DOHH2 (cell line): Measurements from ENCODE around the gene SLC16A5.
"Not testable (repeated sequence)": the region's sequence is repeated elsewhere in the genome, so short reads cannot be mapped to it uniquely, and the experiment has no call there.

Experiments
- H3F3A ChIP-seq: fragments of 200-600 bp; sonication (generic), shearing (Covaris generic); 2 replicates; pipeline ENCODE4 v1.6.0; 2016; ENCODE audit warnings: antibody characterized with exemption, mild to moderate bottlenecking; ENCODE audit not compliant: control insufficient read depth, insufficient read depth
- H3K27ac ChIP-seq: fragments of 200-600 bp; sonication (generic); 2 replicates; pipeline ENCODE4 v1.5.1; 2014; ENCODE audit warnings: low read depth, mild to moderate bottlenecking, low read length, moderate library complexity
- H3K27me3 ChIP-seq: fragments of 200-600 bp; sonication (generic); 2 replicates; pipeline ENCODE4 v1.6.1; 2014; ENCODE audit warnings: mild to moderate bottlenecking, low read length, mixed read lengths; ENCODE audit not compliant: control insufficient read depth
- H3K36me3 ChIP-seq: fragments of 200-600 bp; sonication (generic); 2 replicates; pipeline ENCODE4 v1.6.1; 2014; ENCODE audit warnings: mild to moderate bottlenecking, low read length, moderate library complexity, mixed read lengths; ENCODE audit not compliant: control insufficient read depth
- H3K4me1 ChIP-seq: fragments of 200-600 bp; sonication (generic); 2 replicates; pipeline ENCODE4 v1.6.1; 2014; ENCODE audit warnings: mild to moderate bottlenecking, low read length, mixed read lengths; ENCODE audit not compliant: control insufficient read depth
- H3K4me2 ChIP-seq: fragments of 200-600 bp; sonication (generic); 2 replicates; pipeline ENCODE4 v1.6.0; 2014; ENCODE audit warnings: mild to moderate bottlenecking, low read length, moderate library complexity
- H3K4me3 ChIP-seq: fragments of 200-600 bp; sonication (generic); 2 replicates; pipeline ENCODE4 v1.5.1; 2014; ENCODE audit warnings: mild to moderate bottlenecking, low read length, mixed read lengths
- H3K79me2 ChIP-seq: fragments of 200-600 bp; sonication (generic); 2 replicates; pipeline ENCODE4 v1.6.1; 2014; ENCODE audit warnings: mild to moderate bottlenecking, low read length, mixed read lengths; ENCODE audit not compliant: control insufficient read depth
- H3K9me2 ChIP-seq: fragments of 200-600 bp; sonication (generic); replicated peaks from 2 replicates; pipeline ENCODE4 v1.6.1; 2014; ENCODE audit warnings: mild to moderate bottlenecking, low read length, mixed read lengths; ENCODE audit not compliant: control insufficient read depth
- H3K9me3 ChIP-seq: fragments of 200-600 bp; sonication (generic); 2 replicates; pipeline ENCODE4 v1.6.1; 2014; ENCODE audit warnings: antibody characterized with exemption, low read length, mixed read lengths; ENCODE audit not compliant: control insufficient read depth, insufficient read depth
- H4K20me1 ChIP-seq: fragments of 200-600 bp; sonication (generic); 2 replicates; pipeline ENCODE4 v1.6.0; 2014; ENCODE audit warnings: low read depth, mild to moderate bottlenecking, antibody characterized with exemption, low read length, moderate library complexity; ENCODE audit not compliant: control insufficient read depth, insufficient read depth
- EZH2phosphoT487 ChIP-seq: fragments of 200-600 bp; sonication (generic); IDR thresholded peaks from 2 replicates; pipeline ENCODE4 v1.6.1; 2017; ENCODE audit warnings: borderline replicate concordance, mild to moderate bottlenecking, antibody characterized with exemption, low read length, moderate library complexity, mixed read lengths
- TF ChIP-seq, protein P1 (sequence below): fragments of 200-600 bp; sonication (generic); IDR thresholded peaks from one replicate; pipeline ENCODE4 v1.5.1; 2014; ENCODE audit warnings: antibody characterized with exemption, mild to moderate bottlenecking, low read depth, low read length; ENCODE audit not compliant: poor library complexity, severe bottlenecking

Gene SLC16A5

GRCh38 chr17:75087558-75088453, at the start of gene SLC16A5:
SLC16A5 (plus strand) TSS chr17:75087954; CDS start chr17:75093637, 5,683 bp downstream.
- Histone ChIP-seq H3K4me3 (peak within 1 kb of the TSS; percentile 28; the same call in 1 of the 2 replicates), H3K27me3 (peaks cover 29% of the 10 kb centered on the region), H3K27ac (no peak within 1 kb of the TSS), H3K36me3 (no peaks in the 10 kb centered on the region), H3K9me3 (no peaks in the 10 kb centered on the region), H3K79me2 (no peaks in the 10 kb centered on the region), H3K4me1 (peaks cover 5% of the 10 kb centered on the region; the same call in 1 of the 2 replicates), H3F3A (no peaks in the 10 kb centered on the region), H3K4me2 (peak within 1 kb of the TSS; percentile 49), H4K20me1 (no peaks in the 10 kb centered on the region), H3K9me2 (no peaks in the 10 kb centered on the region)
- TF ChIP-seq, protein P1, sequence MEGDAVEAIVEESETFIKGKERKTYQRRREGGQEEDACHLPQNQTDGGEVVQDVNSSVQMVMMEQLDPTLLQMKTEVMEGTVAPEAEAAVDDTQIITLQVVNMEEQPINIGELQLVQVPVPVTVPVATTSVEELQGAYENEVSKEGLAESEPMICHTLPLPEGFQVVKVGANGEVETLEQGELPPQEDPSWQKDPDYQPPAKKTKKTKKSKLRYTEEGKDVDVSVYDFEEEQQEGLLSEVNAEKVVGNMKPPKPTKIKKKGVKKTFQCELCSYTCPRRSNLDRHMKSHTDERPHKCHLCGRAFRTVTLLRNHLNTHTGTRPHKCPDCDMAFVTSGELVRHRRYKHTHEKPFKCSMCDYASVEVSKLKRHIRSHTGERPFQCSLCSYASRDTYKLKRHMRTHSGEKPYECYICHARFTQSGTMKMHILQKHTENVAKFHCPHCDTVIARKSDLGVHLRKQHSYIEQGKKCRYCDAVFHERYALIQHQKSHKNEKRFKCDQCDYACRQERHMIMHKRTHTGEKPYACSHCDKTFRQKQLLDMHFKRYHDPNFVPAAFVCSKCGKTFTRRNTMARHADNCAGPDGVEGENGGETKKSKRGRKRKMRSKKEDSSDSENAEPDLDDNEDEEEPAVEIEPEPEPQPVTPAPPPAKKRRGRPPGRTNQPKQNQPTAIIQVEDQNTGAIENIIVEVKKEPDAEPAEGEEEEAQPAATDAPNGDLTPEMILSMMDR = no peak
- no peak; the same call in 1 of the 2 replicates for TF ChIP-seq EZH2phosphoT487

DNA sequence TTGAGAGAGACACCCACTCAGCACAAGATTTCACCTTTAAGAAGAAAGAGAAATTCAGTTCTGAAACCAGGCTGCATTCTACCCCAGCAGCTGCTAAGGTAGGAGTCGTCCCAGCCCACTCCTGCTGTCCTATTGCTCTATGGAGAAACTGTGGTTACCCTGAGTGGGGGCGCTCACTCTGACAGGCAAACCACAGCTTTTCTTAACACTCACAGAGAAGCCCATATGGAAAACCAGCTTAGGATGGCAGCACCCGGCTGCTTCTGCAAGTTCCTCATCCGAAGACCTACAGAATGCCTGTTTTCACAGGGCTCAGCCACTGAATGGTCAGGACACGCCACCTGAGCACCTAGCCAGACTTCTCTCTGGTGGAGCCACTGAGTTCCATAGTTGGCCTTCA, 48.5 kb upstream of the SLC16A5 start:
- TF ChIP-seq EZH2phosphoT487 = no peak
- TF ChIP-seq, protein P1 = no peak
- H4K20me1 ChIP-seq = no peaks in the 10 kb centered on the region
- no peaks in the 10 kb centered on the region; the same call in 1 of the 2 replicates for H3K79me2 ChIP-seq
- H3K36me3 ChIP-seq = peaks cover 32% of the 10 kb centered on the region
- H3F3A ChIP-seq = peaks cover 3% of the 10 kb centered on the region; the same call in 1 of the 2 replicates
- H3K4me1 ChIP-seq = peaks cover 12% of the 10 kb centered on the region
- H3K9me3 ChIP-seq = no peaks in the 10 kb centered on the region
- no peak overlapping the region for H3K4me3 ChIP-seq
- no peak overlapping the region for H3K4me2 ChIP-seq
- H3K27me3 ChIP-seq = no peaks in the 10 kb centered on the region
- no peak overlapping the region for H3K27ac ChIP-seq
- no peaks in the 10 kb centered on the region for H3K9me2 ChIP-seq

- no peak overlapping the region for H3K27ac ChIP-seq
- no peaks in the 10 kb centered on the region for H4K20me1 ChIP-seq
- peaks cover 36% of the 10 kb centered on the region for H3K36me3 ChIP-seq
- no peak overlapping the region for H3K4me2 ChIP-seq
- H3K27me3 ChIP-seq = no peaks in the 10 kb centered on the region
- no peaks in the 10 kb centered on the region for H3K9me3 ChIP-seq
- H3K4me1 ChIP-seq = peaks cover 6% of the 10 kb centered on the region
- H3K9me2 ChIP-seq = no peaks in the 10 kb centered on the region
- H3K79me2 ChIP-seq = peaks cover 19% of the 10 kb centered on the region
- TF ChIP-seq, protein P1 = no peak
- no peak for TF ChIP-seq EZH2phosphoT487
- H3K4me3 ChIP-seq = no peak overlapping the region
- H3F3A ChIP-seq = peaks cover 3% of the 10 kb centered on the region; the same call in 1 of the 2 replicates
These were observed 46.0 kb upstream of the SLC16A5 start for GRCh38 chr17:75041656-75042280.

DNA sequence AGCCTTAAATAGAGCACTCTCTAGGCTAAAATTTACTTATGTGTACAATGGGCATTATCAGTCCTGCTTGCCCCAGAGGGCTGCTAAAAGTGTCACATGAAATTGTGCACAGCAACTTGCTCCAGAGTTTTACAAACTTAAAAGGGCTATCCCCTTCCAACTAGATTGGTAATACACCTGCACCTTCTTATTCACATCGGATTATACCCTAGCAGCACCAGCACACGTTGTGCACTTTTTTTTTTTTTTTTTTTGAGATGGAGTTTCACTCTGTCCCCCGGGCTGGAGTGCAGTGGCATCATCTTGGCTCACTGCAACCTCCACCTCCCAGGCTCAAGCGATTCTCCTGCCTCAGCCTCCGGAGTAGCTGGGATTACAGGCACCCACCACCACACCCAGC, 44.0 kb upstream of the SLC16A5 start:
- not testable (repeated sequence) for H3F3A ChIP-seq, H3K9me2 ChIP-seq, H3K4me3 ChIP-seq, H3K27ac ChIP-seq, H3K4me2 ChIP-seq, H3K9me3 ChIP-seq, H3K27me3 ChIP-seq, H4K20me1 ChIP-seq
- peaks cover 30% of the 10 kb centered on the region for H3K79me2 ChIP-seq
- peaks cover 30% of the 10 kb centered on the region for H3K36me3 ChIP-seq
- H3K4me1 ChIP-seq = peaks cover 17% of the 10 kb centered on the region
